Measurements from ENCODE around the gene PARP3. TPM values are rescaled to one million over a fixed set of nuclear protein-coding genes. Genes with fewer than 3 reads are reported as not detected.

Gene PARP3
- total and polyA plus RNA-seq, 2 donors from 2014 or later: 28.5 to 30.1 TPM

GRCh38 chr3:51904034-51904823, 37.9 kb upstream of the PARP3 start:
- intact Hi-C loops (cut with DNase I): no loop called here
- no peak overlapping the region for H3K4me3 ChIP-seq (ENCODE audit: low read length in 3 of 3)
- peak; percentile 74 for FAIRE-seq

DNA sequence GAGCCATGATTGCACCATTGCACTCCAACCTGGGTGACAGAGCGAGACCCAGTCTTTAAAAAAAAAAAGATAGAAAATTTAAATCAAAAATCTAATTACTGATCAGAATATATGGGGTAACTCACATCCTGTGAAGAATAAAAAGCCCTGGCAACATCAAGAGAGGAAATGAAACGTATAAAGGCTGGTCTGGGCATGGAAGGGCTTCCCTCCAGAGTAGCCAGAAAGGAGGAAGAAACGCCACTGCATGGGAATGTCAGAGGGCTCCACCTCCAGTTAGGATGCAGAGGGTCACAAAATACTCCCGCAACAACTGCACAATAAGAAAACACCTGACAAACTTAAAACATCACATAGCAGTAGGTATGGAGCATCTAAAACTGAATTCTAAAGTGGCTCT, 34.1 kb upstream of the PARP3 start:
- intact Hi-C loops (cut with DNase I): no loop called here
- no peaks in the 10 kb centered on the region for H3K36me3 ChIP-seq (ENCODE audit: control insufficient read depth in 2 of 3, insufficient read depth in 3 of 3, low read length in 3 of 3)
- no peaks in the 10 kb centered on the region for H3K9me3 ChIP-seq (ENCODE audit: control insufficient read depth in 2 of 3, insufficient read depth in 1 of 3, low read length in 3 of 3)
- no peaks in the 10 kb centered on the region for H3K27me3 ChIP-seq (ENCODE audit: control insufficient read depth, insufficient read depth, low read length)
- H3K27ac ChIP-seq (ENCODE audit: low read depth in 2 of 2, low read length in 2 of 2): no peak overlapping the region
- no peaks in the 10 kb centered on the region for H3K4me1 ChIP-seq (ENCODE audit: control insufficient read depth in 2 of 3, insufficient read depth in 2 of 3, low read depth in 1 of 3, low read length in 3 of 3)
- H3K4me3 ChIP-seq (ENCODE audit: low read length in 3 of 3): no peak overlapping the region
- H3K9ac ChIP-seq (ENCODE audit: low read length in 3 of 3): no peak overlapping the region
- DNase-seq: no peak
- no peak for TF ChIP-seq CTCF (IDR thresholded peaks at IDR 0.05; ENCODE audit: borderline replicate concordance, extremely low read depth, insufficient read depth)
- no peak for FAIRE-seq

More at GRCh38 chr3:51904034-51904823, 37.9 kb upstream of the PARP3 start:
- Histone ChIP-seq H3K4me1 (ENCODE audit: control insufficient read depth in 2 of 3, insufficient read depth in 2 of 3, low read depth in 1 of 3, low read length in 3 of 3) (no peaks in the 10 kb centered on the region), H3K27ac (ENCODE audit: low read depth in 2 of 2, low read length in 2 of 2) (no peak overlapping the region), H3K9ac (ENCODE audit: low read length in 3 of 3) (no peak overlapping the region), H3K9me3 (ENCODE audit: control insufficient read depth in 2 of 3, insufficient read depth in 1 of 3, low read length in 3 of 3) (no peaks in the 10 kb centered on the region), H3K27me3 (ENCODE audit: control insufficient read depth, insufficient read depth, low read length) (no peaks in the 10 kb centered on the region), H3K36me3 (ENCODE audit: control insufficient read depth in 2 of 3, insufficient read depth in 3 of 3, low read length in 3 of 3) (no peaks in the 10 kb centered on the region)
- peak in 1 of 5 donors; percentile 39 for DNase-seq
- no peak for TF ChIP-seq CTCF (IDR thresholded peaks at IDR 0.05; ENCODE audit: borderline replicate concordance, extremely low read depth, insufficient read depth)

GRCh38 chr3:51916418-51916817, 25.7 kb upstream of the PARP3 start:
- Histone ChIP-seq H3K36me3 (ENCODE audit: control insufficient read depth in 2 of 3, insufficient read depth in 3 of 3, low read length in 3 of 3) (no peaks in the 10 kb centered on the region), H3K27me3 (ENCODE audit: control insufficient read depth, insufficient read depth, low read length) (no peaks in the 10 kb centered on the region), H3K9me3 (ENCODE audit: control insufficient read depth in 2 of 3, insufficient read depth in 1 of 3, low read length in 3 of 3) (no peaks in the 10 kb centered on the region), H3K9ac (ENCODE audit: low read length in 3 of 3) (no peak overlapping the region), H3K4me3 (ENCODE audit: low read length in 3 of 3) (no peak overlapping the region), H3K4me1 (ENCODE audit: control insufficient read depth in 2 of 3, insufficient read depth in 2 of 3, low read depth in 1 of 3, low read length in 3 of 3) (no peaks in the 10 kb centered on the region), H3K27ac (ENCODE audit: low read depth in 2 of 2, low read length in 2 of 2) (no peak overlapping the region)
- intact Hi-C loops (cut with DNase I): no loop called here
- TF ChIP-seq CTCF (IDR thresholded peaks at IDR 0.05; ENCODE audit: borderline replicate concordance, extremely low read depth, insufficient read depth): no peak
- FAIRE-seq (no peak), DNase-seq (no peak)
